ENCODE measurements around the gene APOO.

Gene APOO

GRCh38 chrX:23907111-23907497, 634 bp downstream of the APOO start:
- no peak for TF ChIP-seq CTCF (IDR thresholded peaks at IDR 0.05; ENCODE audit: extremely low read depth, insufficient read depth, missing control alignments)
- in situ Hi-C loops (cut with MboI; ENCODE audit: low pct_unique_long_range_greater_than_20kb, low sequenced_read_pairs, unreplicated experiment) = loop anchor here (10.0 to 25.0 kb wide), 2 partner anchors 212 to 330 kb away; no protein-coding TSS in a partner anchor

GRCh38 chrX:23904096-23904495, 3.6 kb downstream of the APOO start:
- in situ Hi-C loops (cut with MboI; ENCODE audit: low pct_unique_long_range_greater_than_20kb, low sequenced_read_pairs, unreplicated experiment) = loop anchor here (10.0 to 25.0 kb wide), 2 partner anchors 209 to 333 kb away; no protein-coding TSS in a partner anchor
- no peak for DNase-seq (ENCODE audit: low spot score)
- no peak for TF ChIP-seq CTCF (IDR thresholded peaks at IDR 0.05; ENCODE audit: extremely low read depth, insufficient read depth, missing control alignments)

More at GRCh38 chrX:23907111-23907497, 634 bp downstream of the APOO start:
- DNase-seq (ENCODE audit: low spot score) = no peak

GRCh38 chrX:23902419-23902818, 5.3 kb downstream of the APOO start:
- TF ChIP-seq CTCF (IDR thresholded peaks at IDR 0.05; ENCODE audit: extremely low read depth, insufficient read depth, missing control alignments) = peak; percentile 51
- in situ Hi-C loops (cut with MboI; ENCODE audit: low pct_unique_long_range_greater_than_20kb, low sequenced_read_pairs, unreplicated experiment) = loop anchor here (10.0 to 25.0 kb wide), 2 partner anchors 208 to 335 kb away; no protein-coding TSS in a partner anchor
- DNase-seq (ENCODE audit: low spot score) = peak; percentile 45

- TF ChIP-seq CTCF (IDR thresholded peaks at IDR 0.05; ENCODE audit: extremely low read depth, insufficient read depth, missing control alignments) = peak; percentile 62
- peak; percentile 51 for DNase-seq (ENCODE audit: low spot score)
- in situ Hi-C loops (cut with MboI; ENCODE audit: low pct_unique_long_range_greater_than_20kb, low sequenced_read_pairs, unreplicated experiment) = loop anchor here (10.0 to 25.0 kb wide), 2 partner anchors 207 to 335 kb away; no protein-coding TSS in a partner anchor
Observed at GRCh38 chrX:23901805-23902204, 5.9 kb downstream of the APOO start.

- TF ChIP-seq CTCF (IDR thresholded peaks at IDR 0.05; ENCODE audit: extremely low read depth, insufficient read depth, missing control alignments) = no peak
- DNase-seq (ENCODE audit: low spot score) = no peak
- in situ Hi-C loops (cut with MboI; ENCODE audit: low pct_unique_long_range_greater_than_20kb, low sequenced_read_pairs, unreplicated experiment) = loop anchor here (10.0 to 25.0 kb wide), 2 partner anchors 206 to 336 kb away; no protein-coding TSS in a partner anchor
Observed at GRCh38 chrX:23901060-23901459, 6.7 kb downstream of the APOO start.

- TF ChIP-seq CTCF (IDR thresholded peaks at IDR 0.05; ENCODE audit: extremely low read depth, insufficient read depth, missing control alignments) = no peak
- in situ Hi-C loops (cut with MboI; ENCODE audit: low pct_unique_long_range_greater_than_20kb, low sequenced_read_pairs, unreplicated experiment) = loop anchor here (10.0 to 25.0 kb wide), 2 partner anchors 206 to 337 kb away; no protein-coding TSS in a partner anchor
- DNase-seq (ENCODE audit: low spot score) = no peak
Observed at GRCh38 chrX:23900220-23900797, 7.4 kb downstream of the APOO start.

Measured in GM13977 (cell line).